Stimulated activated CD8-positive, alpha-beta memory T cell treated with anti-CD3 and anti-CD28 coated beads, Interleukin-12 subunit alpha, Interleukin-12 subunit beta, amount 100 ng/mL, for 4 hours (primary cell): ENCODE results near the gene STEAP3.

ENCODE experiments used
- DNase-seq: peaks from one replicate; pipeline ENCODE4 v3.0.0-alpha.2; 2020; ENCODE audit warnings: low read depth

Gene STEAP3, protein sequence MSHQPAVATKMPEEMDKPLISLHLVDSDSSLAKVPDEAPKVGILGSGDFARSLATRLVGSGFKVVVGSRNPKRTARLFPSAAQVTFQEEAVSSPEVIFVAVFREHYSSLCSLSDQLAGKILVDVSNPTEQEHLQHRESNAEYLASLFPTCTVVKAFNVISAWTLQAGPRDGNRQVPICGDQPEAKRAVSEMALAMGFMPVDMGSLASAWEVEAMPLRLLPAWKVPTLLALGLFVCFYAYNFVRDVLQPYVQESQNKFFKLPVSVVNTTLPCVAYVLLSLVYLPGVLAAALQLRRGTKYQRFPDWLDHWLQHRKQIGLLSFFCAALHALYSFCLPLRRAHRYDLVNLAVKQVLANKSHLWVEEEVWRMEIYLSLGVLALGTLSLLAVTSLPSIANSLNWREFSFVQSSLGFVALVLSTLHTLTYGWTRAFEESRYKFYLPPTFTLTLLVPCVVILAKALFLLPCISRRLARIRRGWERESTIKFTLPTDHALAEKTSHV

DNA sequence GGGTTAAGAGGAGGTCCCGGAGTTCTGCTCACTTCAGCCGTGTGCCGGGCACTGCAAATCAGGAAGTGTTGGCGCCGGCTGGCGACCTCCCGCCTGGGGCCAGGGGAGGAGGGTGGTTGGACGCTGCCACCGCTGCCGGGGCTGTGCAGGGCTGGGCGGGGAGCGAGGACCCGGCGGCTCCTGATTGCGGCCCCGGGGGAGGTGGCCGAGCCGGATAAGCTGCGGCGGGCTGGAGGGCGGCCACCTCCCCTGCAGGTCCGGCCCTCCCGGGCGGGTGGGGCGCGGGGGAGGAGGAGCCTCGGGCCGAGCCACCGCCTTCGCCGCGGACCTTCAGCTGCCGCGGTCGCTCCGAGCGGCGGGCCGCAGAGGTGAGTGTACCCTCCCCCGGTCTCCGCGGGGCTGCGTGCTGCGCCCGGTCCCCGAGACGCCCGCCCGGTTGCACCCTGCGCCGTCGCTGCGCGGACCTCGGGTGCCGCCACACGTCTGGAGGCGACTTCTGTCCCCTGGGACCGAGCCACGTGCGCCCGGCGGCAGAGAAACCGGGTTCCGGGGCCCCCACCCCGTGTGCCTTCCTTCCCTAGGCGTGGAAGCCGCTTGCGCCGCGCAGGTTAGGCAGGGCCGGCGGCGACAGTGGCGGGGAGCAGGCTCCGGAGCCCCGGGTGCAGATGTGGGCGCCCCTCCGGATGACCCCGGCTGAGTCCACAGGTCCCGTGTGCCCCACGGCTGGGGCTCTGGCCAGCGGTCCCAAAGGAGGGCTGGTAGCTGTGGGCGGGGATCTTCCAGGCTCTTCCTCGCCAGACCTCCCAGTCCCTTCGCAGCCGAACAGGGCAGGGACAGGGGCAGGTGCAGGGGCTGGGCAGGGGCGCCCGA lies at the start of gene STEAP3:
STEAP3 (plus strand) TSS at position 314 of the 870 bp plus-strand sequence. CDS start 7,179 bp downstream, outside the sequence.
- DNase-seq = no peak

DNA sequence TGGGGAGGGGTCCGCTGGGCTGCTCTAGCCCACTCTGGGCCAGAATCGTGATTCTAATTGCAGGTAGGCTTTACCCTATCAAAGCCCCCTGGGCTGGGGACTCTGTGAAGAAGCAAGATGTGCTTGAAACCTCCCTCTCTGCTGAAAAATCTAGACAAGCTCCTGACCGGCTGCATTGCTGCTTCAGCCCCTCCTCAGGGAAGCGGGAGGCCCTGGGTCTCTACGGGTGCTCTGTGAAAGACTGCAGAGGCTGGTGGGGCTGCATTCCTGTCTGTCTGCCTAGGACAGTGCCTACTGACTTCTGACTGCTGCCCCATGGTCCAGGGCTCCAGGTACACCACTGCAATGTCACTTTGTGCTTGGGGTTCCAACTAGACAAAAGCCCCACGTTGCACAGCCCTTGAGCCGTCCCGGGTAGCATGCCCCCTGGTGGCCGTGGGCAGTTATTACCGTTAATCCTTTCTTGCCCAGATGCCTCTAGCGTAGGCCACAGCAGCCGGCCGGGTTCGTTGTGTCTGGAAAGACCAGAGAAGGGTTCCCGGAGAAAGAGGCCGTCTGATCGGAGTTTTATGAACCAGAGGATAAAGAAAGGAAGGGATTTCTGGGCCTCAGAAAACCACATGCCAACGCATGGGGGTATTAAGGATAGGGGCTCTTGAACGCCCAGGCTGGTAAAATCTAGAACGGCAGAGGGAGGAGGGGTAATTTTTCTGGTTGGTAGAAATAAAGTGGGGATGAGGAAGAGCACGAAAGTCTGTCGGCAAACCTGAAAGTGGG lies 49.2 kb upstream of the STEAP3 start:
- peak; percentile 11 for DNase-seq

DNA sequence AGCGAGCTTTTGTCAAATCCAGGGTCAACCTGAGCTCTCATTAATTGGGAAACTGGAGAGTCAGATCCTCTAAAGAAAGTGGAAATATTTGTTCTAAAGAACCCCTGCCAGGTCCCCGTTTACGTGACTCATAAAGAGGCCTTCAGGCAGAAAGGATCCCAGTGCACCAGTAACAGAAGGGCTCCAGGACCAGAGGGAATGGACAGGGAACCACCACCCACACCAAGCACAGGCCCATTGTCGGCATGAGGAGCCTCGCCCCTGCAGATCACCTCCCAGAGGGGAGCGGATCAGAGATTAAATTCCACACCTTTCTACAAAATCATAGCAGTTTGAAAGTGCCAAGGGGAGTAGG lies 48.7 kb upstream of the STEAP3 start:
- no peak for DNase-seq

DNA sequence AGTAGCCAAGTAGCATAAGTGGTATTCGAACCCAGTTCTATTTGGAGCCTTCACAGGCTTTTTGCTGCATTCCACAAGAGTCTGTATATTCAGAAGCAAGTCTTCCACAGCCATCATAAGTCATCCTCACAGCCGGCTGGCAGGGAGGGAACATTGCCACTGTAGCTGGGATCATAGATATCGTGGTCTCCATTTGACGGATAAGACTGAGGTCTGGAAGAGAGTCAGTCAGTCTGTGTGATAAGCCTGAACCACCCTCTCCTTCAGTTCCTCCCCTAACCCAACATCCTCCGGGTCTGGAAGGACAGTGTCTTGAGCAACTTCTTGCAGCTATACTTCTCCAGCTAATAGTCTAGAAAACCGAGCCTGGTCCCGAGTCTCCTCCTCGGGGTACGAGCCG lies 48.1 kb upstream of the STEAP3 start:
- no peak for DNase-seq

DNA sequence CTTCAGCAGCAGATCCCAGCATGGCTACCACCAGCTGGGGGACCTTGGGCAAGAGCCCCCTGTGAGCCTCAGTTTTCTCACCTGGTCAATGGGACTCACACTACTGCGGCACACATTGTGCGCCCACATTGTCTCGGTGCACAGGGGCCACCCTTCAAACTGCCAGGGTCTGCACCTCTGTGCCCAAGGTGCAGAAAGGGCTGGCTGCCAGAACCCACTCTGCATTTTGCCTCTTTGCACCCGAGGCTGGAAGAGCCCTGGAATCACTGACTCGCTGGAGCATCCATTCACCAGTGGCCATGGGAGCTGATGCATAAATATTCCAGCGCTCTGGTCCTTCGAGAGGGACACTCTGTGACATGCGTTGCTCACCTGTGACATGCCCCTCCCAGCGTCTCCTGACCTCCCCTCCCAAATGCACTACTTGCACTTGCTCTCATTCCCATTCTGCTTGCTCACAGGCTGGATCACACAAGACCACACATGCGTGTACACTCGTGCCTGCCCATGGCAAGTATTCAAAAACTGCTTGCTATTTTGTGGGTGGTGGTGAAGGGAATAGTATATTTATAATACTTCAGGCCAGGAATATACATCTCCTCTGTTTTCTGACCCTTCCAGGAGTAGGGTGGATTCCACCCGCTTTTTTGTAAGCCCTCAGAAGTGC lies 46.3 kb upstream of the STEAP3 start:
- DNase-seq = no peak

DNA sequence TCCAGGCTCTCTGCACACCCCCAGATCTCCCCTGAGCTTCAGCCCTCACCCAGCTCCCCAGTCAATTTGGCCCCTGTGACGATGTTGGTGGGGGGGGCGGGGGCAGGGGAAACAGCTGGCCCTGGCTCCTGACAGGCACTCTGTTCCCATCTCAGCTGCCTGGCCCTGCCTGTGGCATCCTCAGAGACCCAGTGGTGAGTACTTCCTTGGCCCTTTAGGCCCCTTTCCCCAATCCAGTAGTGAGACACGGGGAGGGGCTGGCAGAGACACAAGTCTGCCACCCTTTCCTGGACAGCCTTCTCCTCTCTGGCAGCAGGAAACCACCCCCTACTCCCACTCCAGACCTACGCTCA lies 45.8 kb upstream of the STEAP3 start:
- no peak for DNase-seq

- no peak for DNase-seq
Measured at GRCh38 chr2:119178776-119179175, 44.9 kb upstream of the STEAP3 start.

DNA sequence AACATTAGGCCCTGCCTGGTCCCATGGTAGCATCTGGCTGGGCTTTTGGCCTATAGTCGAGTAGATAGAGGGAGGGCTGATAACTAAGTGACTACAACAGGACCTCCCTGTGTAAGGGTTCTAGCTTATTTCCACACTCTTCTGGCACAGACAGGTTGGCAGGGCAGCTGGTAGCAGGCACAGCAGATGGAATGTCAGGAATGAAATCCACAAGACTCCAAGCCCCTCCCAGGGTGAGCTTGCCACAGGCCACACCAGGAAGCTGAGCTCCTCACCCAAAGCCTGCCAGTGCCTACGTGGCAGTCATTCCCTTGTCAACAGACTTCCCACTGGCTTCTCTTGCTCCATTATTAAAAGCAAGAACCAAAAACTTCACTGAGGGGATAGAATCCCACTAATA lies 44.4 kb upstream of the STEAP3 start:
- no peak for DNase-seq

- no peak for DNase-seq
Measured at GRCh38 chr2:119179991-119180390, 43.6 kb upstream of the STEAP3 start.

GRCh38 chr2:119180892-119181291 lies 42.7 kb upstream of the STEAP3 start:
- DNase-seq = no peak

DNA sequence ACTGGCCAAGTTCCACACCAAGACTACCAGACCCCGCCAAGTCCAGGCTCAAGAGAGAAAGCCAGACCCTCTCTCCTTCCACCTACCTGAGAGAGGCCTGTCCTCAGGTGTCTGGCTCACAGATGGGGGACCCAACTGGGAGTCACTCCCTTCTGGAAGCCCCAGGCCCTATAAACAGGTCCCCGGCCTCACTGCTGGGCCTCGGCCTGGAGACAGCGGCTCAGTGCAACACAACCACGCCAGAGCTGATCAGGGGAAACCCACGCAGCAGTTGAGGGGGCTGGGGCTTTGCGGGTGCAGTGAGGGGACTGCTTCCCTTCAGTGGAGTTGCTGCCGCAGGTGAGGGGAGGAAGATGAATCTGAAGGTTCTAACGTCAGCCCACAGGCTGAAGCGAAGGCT lies 42.2 kb upstream of the STEAP3 start:
- DNase-seq = no peak

- no peak for DNase-seq
Measured at GRCh38 chr2:119181791-119182445, 41.7 kb upstream of the STEAP3 start.

DNA sequence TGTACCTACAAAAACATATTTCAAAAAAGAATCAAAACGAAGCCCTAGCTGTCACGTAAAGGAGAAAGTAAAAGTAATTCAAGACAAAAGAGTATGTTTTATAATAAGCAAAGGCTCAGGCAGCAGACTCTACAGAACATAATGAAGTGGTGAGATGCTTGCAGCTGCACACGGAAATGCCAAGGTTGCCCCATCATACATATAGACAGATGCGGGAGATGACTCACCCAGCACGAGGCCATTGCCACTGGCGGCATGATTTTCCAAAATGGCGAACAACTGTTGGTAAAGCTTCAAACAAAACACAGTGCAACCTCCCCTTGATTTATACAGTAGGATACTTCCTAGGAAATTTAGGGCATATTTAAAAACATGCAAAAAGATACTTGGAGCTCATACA lies 39.1 kb upstream of the STEAP3 start:
- DNase-seq = no peak

DNA sequence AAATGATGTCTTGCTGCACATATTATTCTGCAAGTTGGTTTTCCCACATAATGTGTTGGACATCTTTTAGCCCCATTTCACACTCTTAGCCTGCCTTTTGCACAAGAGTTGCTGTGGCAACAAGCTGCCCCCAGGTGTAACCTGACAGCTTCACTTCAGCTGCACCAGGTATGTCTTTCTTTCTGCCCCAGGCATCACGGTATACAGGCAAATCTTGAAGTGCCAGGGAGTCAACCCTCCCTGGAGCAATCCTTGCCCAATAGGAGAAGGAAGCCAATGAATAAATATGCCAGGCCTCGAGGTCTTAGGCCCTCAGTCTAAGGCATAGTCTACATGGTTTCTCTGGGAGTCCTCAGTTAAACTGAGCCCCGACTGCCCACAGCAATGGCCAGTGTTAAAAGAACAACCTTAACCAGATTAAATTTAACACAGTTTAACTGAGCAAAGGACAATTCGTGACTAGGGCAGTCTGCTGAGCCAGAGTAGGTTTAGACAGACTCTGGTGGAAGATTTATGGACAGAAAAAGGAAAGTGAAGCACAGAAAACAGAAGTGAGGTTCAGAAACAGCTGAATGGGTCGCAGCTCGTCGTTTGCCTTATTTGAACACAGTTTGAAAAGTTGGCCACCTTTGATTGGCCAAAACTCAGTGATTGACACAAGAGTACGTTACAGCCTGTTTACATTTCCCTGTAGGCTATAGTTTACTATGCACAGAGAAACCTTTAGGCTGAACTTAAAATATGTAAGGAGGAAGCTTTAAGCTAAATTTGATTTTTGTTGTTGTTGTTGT lies 33.1 kb upstream of the STEAP3 start:
- no peak for DNase-seq

- DNase-seq = no peak
Measured at GRCh38 chr2:119192893-119193292, 30.7 kb upstream of the STEAP3 start.

GRCh38 chr2:119195001-119195400 lies 28.6 kb upstream of the STEAP3 start:
- no peak for DNase-seq

GRCh38 chr2:119195887-119196286 lies 27.7 kb upstream of the STEAP3 start:
- no peak for DNase-seq

DNA sequence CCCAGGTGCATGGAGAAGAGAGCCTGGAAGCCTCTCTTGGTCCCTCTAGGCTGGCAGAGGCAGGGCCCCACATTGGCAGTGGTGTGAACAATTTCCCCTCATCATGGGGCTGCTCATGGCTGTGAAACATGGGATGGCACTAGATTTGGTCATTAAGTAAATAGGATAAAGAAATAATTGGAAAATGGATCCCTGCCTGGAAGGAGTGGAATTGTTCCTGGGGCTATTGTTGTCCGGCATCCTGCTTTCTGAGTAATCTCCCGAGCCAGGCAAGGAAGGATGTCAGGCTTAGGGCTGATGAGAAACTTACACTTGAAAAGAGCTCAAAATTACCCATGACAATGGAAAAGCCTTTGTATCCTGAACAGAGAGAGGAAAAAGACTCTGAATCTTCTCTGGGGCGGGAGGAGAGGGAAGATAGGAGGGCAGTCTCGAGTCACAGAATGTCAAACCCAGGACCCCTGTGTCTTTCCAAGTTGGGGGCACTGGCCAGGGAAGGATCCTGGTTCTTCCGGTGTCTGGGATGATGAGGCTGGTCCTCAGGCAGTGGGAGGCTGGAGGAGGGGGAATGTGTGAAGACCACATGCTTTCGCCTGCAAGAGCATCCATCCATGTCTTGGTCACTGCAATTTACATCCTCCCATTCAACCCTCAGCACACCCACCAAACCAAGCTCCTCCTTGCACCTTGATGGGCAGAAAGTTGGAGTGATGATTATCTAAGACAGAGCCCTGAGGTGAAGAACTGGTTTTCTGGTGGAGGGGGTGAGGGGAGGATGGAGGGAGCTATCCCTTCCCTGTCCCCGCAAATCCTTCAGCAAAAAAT lies 27.1 kb upstream of the STEAP3 start:
- DNase-seq = no peak

- no peak for DNase-seq
Measured at GRCh38 chr2:119197126-119197405, 26.6 kb upstream of the STEAP3 start.
